Choroid plexus epithelial cell (primary cell): ENCODE results near the gene ATF6B.
A peak's percentile ranks its signal among the peaks of the same experiment; 100 is the strongest.

Experiments
- DNase-seq: peaks from one replicate; pipeline ENCODE4 v3.0.0-alpha.2; 2010; ENCODE audit warnings: low read depth
- H3K4me3 ChIP-seq: 2 replicates; pipeline ENCODE4 v1.5.1; 2011; ENCODE audit warnings: low read depth, mild to moderate bottlenecking, control low read depth, low read length, moderate library complexity
- CTCF ChIP-seq: conservative IDR thresholded peaks from 2 replicates; pipeline ENCODE4 v1.5.1; 2011; ENCODE audit warnings: low read depth, mild to moderate bottlenecking, control low read depth, inconsistent platforms, low read length, moderate library complexity

Gene ATF6B

GRCh38 chr6:32127717-32128592, at the start of gene ATF6B:
Gene ATF6B, minus strand, starts transcription at chr6:32128246. Its CDS starts 39 bp downstream, at chr6:32128207.
- DNase-seq, result peak; percentile 100
- peak within 1 kb of the TSS; percentile 100 for H3K4me3 ChIP-seq
- TF ChIP-seq CTCF, result no peak

- peak overlapping the region; percentile 97 for H3K4me3 ChIP-seq
- TF ChIP-seq CTCF, result no peak
- DNase-seq, result no peak
Observed at GRCh38 chr6:32177183-32177787, 49.2 kb upstream of the ATF6B start.

- peak overlapping the region; percentile 97 for H3K4me3 ChIP-seq
- peak; percentile 75 for DNase-seq
- TF ChIP-seq CTCF, result no peak
Observed at GRCh38 chr6:32176476-32177182, 48.6 kb upstream of the ATF6B start.

- no peak for TF ChIP-seq CTCF
- DNase-seq, result peak; percentile 99
- peak within 1 kb of the TSS; percentile 97 for H3K4me3 ChIP-seq
Observed at GRCh38 chr6:32175711-32176475, 47.8 kb upstream of the ATF6B start, which contains the start of gene AGPAT1. Gene AGPAT1, minus strand, starts transcription at chr6:32176084. Its CDS starts 4,588 bp downstream, at chr6:32171496.

GRCh38 chr6:32175322-32175710, 47.3 kb upstream of the ATF6B start:
- no peak for DNase-seq
- H3K4me3 ChIP-seq, result peak overlapping the region; percentile 97
- no peak for TF ChIP-seq CTCF

GRCh38 chr6:32174416-32174815, 46.4 kb upstream of the ATF6B start:
- DNase-seq, result no peak

More at GRCh38 chr6:32174416-32174815, 46.4 kb upstream of the ATF6B start:
- TF ChIP-seq CTCF, result no peak
- peak overlapping the region; percentile 97 for H3K4me3 ChIP-seq
